Eye (tissue), 1 donor: ENCODE results near the gene ULBP3.
"Not testable (repeated sequence)": the region's sequence is repeated elsewhere in the genome, so short reads cannot be mapped to it uniquely, and the experiment has no call there.

ENCODE experiments used
- DNase-seq: peaks from one replicate; pipeline ENCODE4 v3.0.0-alpha.2; 2015

The ULBP3 gene

GRCh38 chr6:150038202-150039062 is 30.5 kb downstream of the ULBP3 start:
- peak; percentile 24 for DNase-seq

GRCh38 chr6:150037526-150038201 is 31.3 kb downstream of the ULBP3 start:
- peak; percentile 53 for DNase-seq

- no peak for DNase-seq
Observed at GRCh38 chr6:150036081-150036480, 32.8 kb downstream of the ULBP3 start.

GRCh38 chr6:150033207-150033771 is 35.6 kb downstream of the ULBP3 start:
- DNase-seq: no peak

- no peak for DNase-seq
Observed at GRCh38 chr6:150032598-150032997, 36.3 kb downstream of the ULBP3 start.

GRCh38 chr6:150030611-150031010 is 38.3 kb downstream of the ULBP3 start:
- no peak for DNase-seq

- DNase-seq: no peak
Observed at GRCh38 chr6:150029749-150030148, 39.2 kb downstream of the ULBP3 start.

- no peak for DNase-seq
Observed at GRCh38 chr6:150029276-150029675, 39.6 kb downstream of the ULBP3 start.

- DNase-seq: no peak
Observed at GRCh38 chr6:150028799-150029198, 40.1 kb downstream of the ULBP3 start.

- DNase-seq: no peak
Observed at GRCh38 chr6:150027806-150028565, 40.9 kb downstream of the ULBP3 start.

GRCh38 chr6:150026976-150027805 is 41.7 kb downstream of the ULBP3 start:
- DNase-seq: no peak

- peak; percentile 70 for DNase-seq
Observed at GRCh38 chr6:150025201-150025917, 43.6 kb downstream of the ULBP3 start, which contains the start of gene RAET1L. Gene RAET1L (minus strand): TSS chr6:150025532. CDS start chr6:150025471, 61 bp downstream.

GRCh38 chr6:150024646-150025155 is 44.2 kb downstream of the ULBP3 start:
- no peak for DNase-seq

GRCh38 chr6:150024021-150024420 is 44.9 kb downstream of the ULBP3 start:
- DNase-seq: not testable (repeated sequence)

GRCh38 chr6:150021870-150022269 is 47.1 kb downstream of the ULBP3 start:
- not testable (repeated sequence) for DNase-seq

- DNase-seq: no peak
Observed at GRCh38 chr6:150018846-150019580, 49.9 kb downstream of the ULBP3 start.

- not testable (repeated sequence) for DNase-seq
Observed at GRCh38 chr6:150017186-150017521, 51.8 kb downstream of the ULBP3 start.

GRCh38 chr6:150016324-150017185 is 52.4 kb downstream of the ULBP3 start:
- peak; percentile 89 for DNase-seq

GRCh38 chr6:150015281-150016001 is 53.5 kb downstream of the ULBP3 start:
- not testable (repeated sequence) for DNase-seq
